HEK293 (cell line): ENCODE data around the gene ALPG.

ENCODE experiments used
- CTCF ChIP-seq: fragments of 450-650 bp; formaldehyde crosslinking; IDR thresholded peaks from 2 replicates; pipeline ENCODE4 v1.5.1; 2016; ENCODE audit warnings: missing biosample characterization, missing genetic modification characterization
- ZNF792 ChIP-seq: fragments of 450-650 bp; formaldehyde crosslinking; IDR thresholded peaks from 2 replicates; pipeline ENCODE4 v1.5.1; 2016; ENCODE audit warnings: missing biosample characterization, missing genetic modification characterization

DNA sequence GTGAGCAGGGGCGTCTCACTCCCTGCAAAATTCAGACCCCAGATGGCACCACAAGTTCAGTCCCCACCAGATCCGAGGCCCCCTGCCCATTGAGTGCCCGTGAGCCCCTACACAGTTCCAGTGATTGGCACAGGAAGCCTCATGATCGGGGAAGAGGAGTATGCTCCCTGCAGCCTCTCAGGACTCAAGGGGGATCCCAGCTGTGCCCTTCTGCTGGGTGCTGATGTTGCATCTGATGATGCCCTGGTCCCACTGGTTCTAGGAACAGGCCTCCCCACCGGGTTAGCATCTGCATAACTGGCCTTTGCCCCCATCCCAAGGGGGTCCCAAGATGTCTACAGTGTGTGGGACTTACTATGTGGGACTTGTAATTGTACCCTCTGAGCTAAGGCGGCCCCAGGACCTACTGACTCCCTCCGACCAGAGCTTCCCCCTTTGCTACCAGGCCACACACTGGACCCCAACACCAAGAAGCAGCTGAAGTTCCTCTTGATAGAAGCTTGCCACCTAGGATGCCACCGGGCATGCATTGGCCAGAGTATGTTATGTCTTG lies 8.6 kb downstream of the ALPG start:
- TF ChIP-seq CTCF (no peak), ZNF792 (tag by site-specific recombination) (no peak)
